GM23338 (cell line): ENCODE measurements around the gene NKD1. TPM values are rescaled to one million over a fixed set of nuclear protein-coding genes. Genes with fewer than 3 reads are reported as not detected.

Experiments
- ATAC-seq: fragments of 200-7000 bp; cut with Tn5 transposase; 3 replicates; pipeline ENCODE4 v1.9.1; 2020
- DNase-seq: peaks from one replicate; pipeline ENCODE4 v3.0.0-alpha.2; 2015; ENCODE audit warnings: low spot score
- H2AFZ ChIP-seq: fragments of 200-600 bp; sonication (generic); 2 replicates; pipeline ENCODE4 v1.8.0; 2016; ENCODE audit warnings: antibody characterized with exemption, mild to moderate bottlenecking, moderate library complexity
- H3F3A ChIP-seq: fragments of 200-600 bp; sonication (generic); replicated peaks from 2 replicates; pipeline ENCODE4 v1.8.0; 2017; ENCODE audit warnings: antibody characterized with exemption, mixed run types, low read depth
- H3K27ac ChIP-seq: fragments of 200-600 bp; sonication (generic); 2 replicates; pipeline ENCODE4 v1.6.1; 2016; ENCODE audit warnings: low read depth
- H3K27me3 ChIP-seq: fragments of 200-600 bp; sonication (generic); 2 replicates; pipeline ENCODE4 v1.8.0; 2016; ENCODE audit warnings: mild to moderate bottlenecking, mixed run types, moderate library complexity; ENCODE audit not compliant: insufficient read depth
- H3K36me3 ChIP-seq: fragments of 200-600 bp; sonication (generic); 2 replicates; pipeline ENCODE4 v1.8.0; 2016; ENCODE audit warnings: mild to moderate bottlenecking; ENCODE audit not compliant: insufficient read depth
- H3K4me1 ChIP-seq: fragments of 200-600 bp; sonication (generic); 2 replicates; pipeline ENCODE4 v1.8.0; 2016; ENCODE audit warnings: mild to moderate bottlenecking, moderate library complexity; ENCODE audit not compliant: insufficient read depth
- H3K4me2 ChIP-seq: fragments of 200-600 bp; sonication (generic); 2 replicates; pipeline ENCODE4 v1.7.1; 2017; ENCODE audit warnings: mixed run types
- H3K4me3 ChIP-seq: fragments of 200-600 bp; sonication (generic); 2 replicates; pipeline ENCODE4 v1.6.1; 2016; ENCODE audit warnings: mixed run types
- H3K79me2 ChIP-seq: fragments of 200-600 bp; sonication (generic); replicated peaks from 2 replicates; pipeline ENCODE4 v1.8.0; 2017; ENCODE audit warnings: mild to moderate bottlenecking; ENCODE audit not compliant: insufficient read depth
- H3K9me2 ChIP-seq: fragments of 200-600 bp; sonication (generic); 2 replicates; pipeline ENCODE4 v1.8.0; 2017; ENCODE audit not compliant: insufficient read depth
- H4K20me1 ChIP-seq: fragments of 200-600 bp; sonication (generic); replicated peaks from 2 replicates; pipeline ENCODE4 v1.8.0; 2017; ENCODE audit warnings: mild to moderate bottlenecking; ENCODE audit not compliant: insufficient read depth
- H3K27ac Mint-ChIP-seq: 2 replicates; pipeline ENCODE4 v1.8.0; 2020; ENCODE audit warnings: inconsistent platforms, mild to moderate bottlenecking, moderate library complexity, mixed read lengths
- H3K27me3 Mint-ChIP-seq: 3 replicates; pipeline ENCODE4 v1.8.0; 2022; ENCODE audit warnings: low read depth, mild to moderate bottlenecking, moderate library complexity, mixed read lengths, inconsistent platforms; ENCODE audit not compliant: insufficient read depth, poor library complexity
- H3K36me3 Mint-ChIP-seq: 3 replicates; pipeline ENCODE4 v1.8.0; 2021; ENCODE audit warnings: low read depth, mild to moderate bottlenecking, inconsistent platforms, moderate library complexity, mixed read lengths
- H3K4me1 Mint-ChIP-seq: 3 replicates; pipeline ENCODE4 v1.8.0; 2020; ENCODE audit warnings: mild to moderate bottlenecking, inconsistent platforms, mixed read lengths
- H3K4me3 Mint-ChIP-seq: 3 replicates; pipeline ENCODE4 v1.8.0; 2021; ENCODE audit warnings: moderate library complexity, mild to moderate bottlenecking, inconsistent platforms, mixed read lengths
- H3K9me3 Mint-ChIP-seq: 3 replicates; pipeline ENCODE4 v1.8.0; 2020; ENCODE audit warnings: moderate library complexity, mild to moderate bottlenecking, inconsistent platforms, mixed read lengths
- CREB1 ChIP-seq: fragments of 250-450 bp; sonication (Bioruptor Pico); IDR thresholded peaks from 2 replicates; pipeline ENCODE4 v1.5.0; 2020; ENCODE audit warnings: low read depth, mild to moderate bottlenecking, moderate library complexity
- ZNF114 ChIP-seq: fragments of 250-450 bp; sonication (Bioruptor Pico); IDR thresholded peaks from 2 replicates; pipeline ENCODE4 v1.5.0; 2020; ENCODE audit warnings: mild to moderate bottlenecking, moderate library complexity
- polyA plus RNA-seq: library from polyadenylated mRNA; unstranded; fragments of >200 nt; fragmentation: Nextera tagmentation; extraction: Ambion mirVana; gene quantifications from 2 replicates; pipeline ENCODE4 v1.2.1, GENCODE V29; 2016
- total RNA-seq: library from RNA; depleted of rRNA; stranded (reverse); fragments of >200 nt; shearing (Covaris generic); gene quantifications from 2 replicates; pipeline ENCODE4 v1.2.3, GENCODE V29; 2014
- TF ChIP-seq, protein P1 (sequence below): fragments of 250-450 bp; sonication (Bioruptor Pico); IDR thresholded peaks from 2 replicates; pipeline ENCODE4 v1.5.0; 2020; ENCODE audit warnings: mild to moderate bottlenecking, moderate library complexity
- TF ChIP-seq, protein P2 (sequence below), 2 experiments: fragments of 200-600 bp in 1 of 2; sonication (generic) in 1 of 2; conservative IDR thresholded peaks; 2 replicates each; pipeline versions ENCODE4 v1.5.1 to v1.6.1; 2016 to 2017; ENCODE audit warnings: antibody characterized with exemption in 2 of 2, low read depth in 2 of 2, mild to moderate bottlenecking in 2 of 2, moderate library complexity in 1 of 2

The NKD1 gene
- total and polyA plus RNA-seq, 2 experiments from 2014 or later: 2.1 to 2.3 TPM

GRCh38 chr16:50664270-50664669, 116.1 kb downstream of the NKD1 start (continued):
- TF ChIP-seq, protein P1, sequence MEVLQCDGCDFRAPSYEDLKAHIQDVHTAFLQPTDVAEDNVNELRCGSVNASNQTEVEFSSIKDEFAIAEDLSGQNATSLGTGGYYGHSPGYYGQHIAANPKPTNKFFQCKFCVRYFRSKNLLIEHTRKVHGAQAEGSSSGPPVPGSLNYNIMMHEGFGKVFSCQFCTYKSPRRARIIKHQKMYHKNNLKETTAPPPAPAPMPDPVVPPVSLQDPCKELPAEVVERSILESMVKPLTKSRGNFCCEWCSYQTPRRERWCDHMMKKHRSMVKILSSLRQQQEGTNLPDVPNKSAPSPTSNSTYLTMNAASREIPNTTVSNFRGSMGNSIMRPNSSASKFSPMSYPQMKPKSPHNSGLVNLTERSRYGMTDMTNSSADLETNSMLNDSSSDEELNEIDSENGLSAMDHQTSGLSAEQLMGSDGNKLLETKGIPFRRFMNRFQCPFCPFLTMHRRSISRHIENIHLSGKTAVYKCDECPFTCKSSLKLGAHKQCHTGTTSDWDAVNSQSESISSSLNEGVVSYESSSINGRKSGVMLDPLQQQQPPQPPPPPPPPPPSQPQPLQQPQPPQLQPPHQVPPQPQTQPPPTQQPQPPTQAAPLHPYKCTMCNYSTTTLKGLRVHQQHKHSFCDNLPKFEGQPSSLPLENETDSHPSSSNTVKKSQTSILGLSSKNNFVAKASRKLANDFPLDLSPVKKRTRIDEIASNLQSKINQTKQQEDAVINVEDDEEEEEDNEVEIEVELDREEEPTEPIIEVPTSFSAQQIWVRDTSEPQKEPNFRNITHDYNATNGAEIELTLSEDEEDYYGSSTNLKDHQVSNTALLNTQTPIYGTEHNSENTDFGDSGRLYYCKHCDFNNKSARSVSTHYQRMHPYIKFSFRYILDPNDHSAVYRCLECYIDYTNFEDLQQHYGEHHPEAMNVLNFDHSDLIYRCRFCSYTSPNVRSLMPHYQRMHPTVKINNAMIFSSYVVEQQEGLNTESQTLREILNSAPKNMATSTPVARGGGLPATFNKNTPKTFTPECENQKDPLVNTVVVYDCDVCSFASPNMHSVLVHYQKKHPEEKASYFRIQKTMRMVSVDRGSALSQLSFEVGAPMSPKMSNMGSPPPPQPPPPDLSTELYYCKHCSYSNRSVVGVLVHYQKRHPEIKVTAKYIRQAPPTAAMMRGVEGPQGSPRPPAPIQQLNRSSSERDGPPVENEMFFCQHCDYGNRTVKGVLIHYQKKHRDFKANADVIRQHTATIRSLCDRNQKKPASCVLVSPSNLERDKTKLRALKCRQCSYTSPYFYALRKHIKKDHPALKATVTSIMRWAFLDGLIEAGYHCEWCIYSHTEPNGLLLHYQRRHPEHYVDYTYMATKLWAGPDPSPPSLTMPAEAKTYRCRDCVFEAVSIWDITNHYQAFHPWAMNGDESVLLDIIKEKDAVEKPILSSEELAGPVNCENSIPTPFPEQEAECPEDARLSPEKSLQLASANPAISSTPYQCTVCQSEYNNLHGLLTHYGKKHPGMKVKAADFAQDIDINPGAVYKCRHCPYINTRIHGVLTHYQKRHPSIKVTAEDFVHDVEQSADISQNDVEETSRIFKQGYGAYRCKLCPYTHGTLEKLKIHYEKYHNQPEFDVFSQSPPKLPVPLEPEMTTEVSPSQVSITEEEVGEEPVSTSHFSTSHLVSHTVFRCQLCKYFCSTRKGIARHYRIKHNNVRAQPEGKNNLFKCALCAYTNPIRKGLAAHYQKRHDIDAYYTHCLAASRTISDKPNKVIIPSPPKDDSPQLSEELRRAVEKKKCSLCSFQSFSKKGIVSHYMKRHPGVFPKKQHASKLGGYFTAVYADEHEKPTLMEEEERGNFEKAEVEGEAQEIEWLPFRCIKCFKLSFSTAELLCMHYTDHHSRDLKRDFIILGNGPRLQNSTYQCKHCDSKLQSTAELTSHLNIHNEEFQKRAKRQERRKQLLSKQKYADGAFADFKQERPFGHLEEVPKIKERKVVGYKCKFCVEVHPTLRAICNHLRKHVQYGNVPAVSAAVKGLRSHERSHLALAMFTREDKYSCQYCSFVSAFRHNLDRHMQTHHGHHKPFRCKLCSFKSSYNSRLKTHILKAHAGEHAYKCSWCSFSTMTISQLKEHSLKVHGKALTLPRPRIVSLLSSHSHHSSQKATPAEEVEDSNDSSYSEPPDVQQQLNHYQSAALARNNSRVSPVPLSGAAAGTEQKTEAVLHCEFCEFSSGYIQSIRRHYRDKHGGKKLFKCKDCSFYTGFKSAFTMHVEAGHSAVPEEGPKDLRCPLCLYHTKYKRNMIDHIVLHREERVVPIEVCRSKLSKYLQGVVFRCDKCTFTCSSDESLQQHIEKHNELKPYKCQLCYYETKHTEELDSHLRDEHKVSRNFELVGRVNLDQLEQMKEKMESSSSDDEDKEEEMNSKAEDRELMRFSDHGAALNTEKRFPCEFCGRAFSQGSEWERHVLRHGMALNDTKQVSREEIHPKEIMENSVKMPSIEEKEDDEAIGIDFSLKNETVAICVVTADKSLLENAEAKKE (CRISPR knock-in tag): no peak
- TF ChIP-seq, protein P2, sequence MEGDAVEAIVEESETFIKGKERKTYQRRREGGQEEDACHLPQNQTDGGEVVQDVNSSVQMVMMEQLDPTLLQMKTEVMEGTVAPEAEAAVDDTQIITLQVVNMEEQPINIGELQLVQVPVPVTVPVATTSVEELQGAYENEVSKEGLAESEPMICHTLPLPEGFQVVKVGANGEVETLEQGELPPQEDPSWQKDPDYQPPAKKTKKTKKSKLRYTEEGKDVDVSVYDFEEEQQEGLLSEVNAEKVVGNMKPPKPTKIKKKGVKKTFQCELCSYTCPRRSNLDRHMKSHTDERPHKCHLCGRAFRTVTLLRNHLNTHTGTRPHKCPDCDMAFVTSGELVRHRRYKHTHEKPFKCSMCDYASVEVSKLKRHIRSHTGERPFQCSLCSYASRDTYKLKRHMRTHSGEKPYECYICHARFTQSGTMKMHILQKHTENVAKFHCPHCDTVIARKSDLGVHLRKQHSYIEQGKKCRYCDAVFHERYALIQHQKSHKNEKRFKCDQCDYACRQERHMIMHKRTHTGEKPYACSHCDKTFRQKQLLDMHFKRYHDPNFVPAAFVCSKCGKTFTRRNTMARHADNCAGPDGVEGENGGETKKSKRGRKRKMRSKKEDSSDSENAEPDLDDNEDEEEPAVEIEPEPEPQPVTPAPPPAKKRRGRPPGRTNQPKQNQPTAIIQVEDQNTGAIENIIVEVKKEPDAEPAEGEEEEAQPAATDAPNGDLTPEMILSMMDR (conservative IDR thresholded peaks at IDR 0.05; ENCODE audit: low read depth in 2 of 2): no peak

DNA sequence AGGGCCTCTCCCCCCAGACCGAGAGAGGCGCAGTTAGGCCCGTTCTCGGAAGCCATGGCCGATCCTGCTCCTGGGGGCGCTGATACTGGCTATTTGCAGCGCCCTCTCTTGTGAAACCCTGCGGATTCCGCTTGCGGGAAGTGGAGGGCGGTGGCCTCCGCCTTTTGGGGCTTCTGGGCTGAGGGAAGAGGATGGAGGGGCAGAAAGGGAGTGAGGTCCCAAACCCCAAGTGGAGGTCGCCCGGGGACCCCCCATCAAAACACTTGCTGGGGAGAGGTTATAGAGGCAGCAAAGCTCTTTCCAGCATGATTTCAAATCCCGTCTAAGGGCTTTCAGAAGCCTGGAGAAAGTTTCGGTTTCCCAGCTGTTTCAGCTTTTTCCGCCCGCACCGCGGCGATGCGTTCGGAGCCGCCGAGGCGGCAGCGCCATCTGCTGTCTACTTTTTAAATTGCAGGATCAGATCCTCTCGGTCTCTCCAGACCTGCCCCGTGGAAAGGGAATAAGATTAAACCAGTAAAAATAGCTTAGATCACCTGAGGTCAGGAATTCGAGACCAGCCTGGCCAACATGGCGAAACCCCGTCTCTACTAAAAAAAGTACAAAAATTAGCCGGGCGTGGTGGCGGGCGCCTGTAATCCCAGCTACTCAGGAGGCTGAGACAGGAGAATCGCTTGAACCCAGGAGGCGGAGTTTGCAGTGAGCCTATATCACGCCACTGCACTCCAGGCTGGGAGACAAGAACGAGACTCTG, 117.1 kb downstream of the NKD1 start:
- Mint-ChIP-seq H3K4me3 (peak overlapping the region; percentile 73), H3K36me3 (peaks cover 5% of the 10 kb centered on the region; the same call in 1 of the 3 replicates), H3K27ac (no peak overlapping the region; the same call in 1 of the 2 replicates), H3K9me3 (peaks cover 5% of the 10 kb centered on the region; the same call in 2 of the 3 replicates), H3K4me1 (peaks cover 10% of the 10 kb centered on the region), H3K27me3 (peaks cover 3% of the 10 kb centered on the region)
- Histone ChIP-seq H3K4me1 (no peaks in the 10 kb centered on the region), H3F3A (no peaks in the 10 kb centered on the region), H3K4me2 (peak overlapping the region; percentile 78), H3K27ac (no peak overlapping the region), H3K4me3 (peak overlapping the region; percentile 55), H3K9me2 (0 out of 2 replicates have a peak, but pooled peaks cover 2% of the 10 kb centered on the region), H3K79me2 (no peaks in the 10 kb centered on the region), H2AFZ (peak overlapping the region; percentile 98), H3K36me3 (no peaks in the 10 kb centered on the region), H3K27me3 (0 out of 2 replicates have a peak, but pooled peaks cover 6% of the 10 kb centered on the region), H4K20me1 (no peaks in the 10 kb centered on the region)
- DNase-seq (peak; percentile 92), ATAC-seq (peak; percentile 84)
- TF ChIP-seq, protein P2 (conservative IDR thresholded peaks at IDR 0.05; ENCODE audit: low read depth in 2 of 2): peak; percentile 81 to 87
- TF ChIP-seq ZNF114 (no peak), CREB1 (no peak)
